ENCODE results near the gene CNTN5.

The CNTN5 gene

DNA sequence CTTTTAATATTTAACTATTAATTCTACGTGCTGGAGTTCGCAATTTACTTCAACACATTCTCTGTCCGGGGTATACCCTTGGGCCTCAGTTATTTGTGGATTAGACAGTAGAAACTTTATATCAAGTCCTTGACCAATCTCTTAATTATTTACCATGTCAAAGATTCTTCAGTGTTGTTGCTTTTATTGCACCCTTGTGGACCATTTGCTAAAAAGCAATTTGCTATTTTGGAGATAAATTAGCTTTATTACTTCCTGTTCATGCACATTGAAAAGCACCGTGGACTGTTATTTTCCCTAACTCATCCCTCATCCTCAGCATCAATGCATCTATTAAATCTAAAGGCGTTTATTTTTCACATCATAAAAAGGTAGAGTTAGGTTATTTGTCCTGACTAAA is 609.9 kb downstream of the CNTN5 start:
- no peak for DNase-seq (ENCODE audit: low spot score)

DNA sequence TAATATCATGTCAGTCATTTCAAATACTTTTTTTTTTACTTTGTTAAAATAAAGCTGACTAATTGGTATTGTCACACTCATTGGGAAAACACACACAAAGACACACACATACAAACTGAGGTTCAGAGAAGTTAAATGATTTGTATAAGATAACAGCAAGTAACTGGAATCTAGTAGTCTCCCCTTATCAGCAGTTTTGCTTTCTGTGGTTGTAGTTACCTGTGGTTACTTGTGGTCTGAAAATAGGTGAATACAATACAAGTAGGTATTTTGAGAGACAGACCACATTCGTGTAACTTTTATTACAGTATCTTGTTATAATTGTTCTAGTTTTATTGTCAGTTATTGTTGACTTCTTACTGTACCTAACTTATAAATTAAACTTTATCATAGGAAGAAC is 610.9 kb downstream of the CNTN5 start:
- no peak for DNase-seq (ENCODE audit: low spot score)

DNA sequence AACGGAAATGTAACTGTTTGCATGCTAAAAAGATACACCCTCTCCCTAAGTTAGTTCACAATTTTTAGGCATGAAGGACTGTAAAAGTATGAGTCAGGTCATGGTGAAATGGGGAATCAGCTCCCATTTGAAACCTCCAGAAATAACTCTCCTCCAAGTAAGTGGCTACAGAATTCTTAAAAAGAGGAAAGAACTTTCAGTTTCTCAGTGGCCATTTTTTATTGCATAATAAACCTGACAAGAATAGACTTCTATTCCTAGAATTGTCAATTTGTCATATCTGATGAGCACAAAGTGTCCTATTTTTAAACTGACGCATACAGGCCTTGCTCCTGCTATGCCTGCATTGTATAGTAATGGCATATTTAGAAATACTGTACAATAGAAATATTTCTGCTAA is 612.2 kb downstream of the CNTN5 start:
- no peak for DNase-seq (ENCODE audit: low spot score)

DNA sequence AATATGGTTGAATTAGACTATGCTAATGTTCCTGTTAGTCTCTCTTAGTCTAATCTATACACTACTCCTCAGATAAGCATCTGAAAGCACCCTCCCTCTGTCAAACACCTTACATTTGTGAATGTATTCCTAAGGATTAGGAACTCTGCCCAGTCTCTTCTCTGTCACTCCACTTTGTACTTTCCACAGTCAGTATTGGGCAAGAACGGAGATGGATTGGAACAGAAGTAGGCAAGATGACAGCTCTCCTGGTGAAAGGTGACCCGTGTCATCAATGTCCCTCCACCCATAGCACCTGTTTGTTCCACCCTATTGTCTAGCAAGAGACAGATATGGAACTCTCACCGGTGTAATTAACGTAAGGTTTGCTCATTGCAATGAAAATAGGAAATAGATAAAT is 613.8 kb downstream of the CNTN5 start:
- no peak for DNase-seq (ENCODE audit: low spot score)

DNA sequence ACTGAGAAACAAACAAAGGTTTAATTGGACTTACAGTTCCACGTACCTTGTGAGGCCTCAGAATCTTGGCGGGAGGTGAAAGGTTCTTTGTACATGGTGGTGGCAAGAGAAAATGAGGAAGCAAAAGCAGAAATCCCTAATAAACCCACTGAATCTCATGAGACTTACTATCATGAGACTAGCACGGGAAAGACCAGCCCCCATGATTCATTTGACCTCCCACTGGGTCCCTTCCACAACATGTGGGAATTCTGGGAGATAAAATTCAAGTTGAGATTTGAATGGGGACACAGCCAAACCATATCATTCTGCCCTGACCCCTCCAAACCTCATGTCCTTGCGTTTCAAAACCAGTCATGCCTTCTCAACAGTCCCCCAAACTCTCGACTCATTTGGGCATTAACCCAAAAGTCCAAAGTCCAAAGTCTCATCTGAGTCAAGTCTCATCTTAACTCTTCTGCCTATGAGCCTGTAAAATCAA is 617.4 kb downstream of the CNTN5 start:
- DNase-seq (ENCODE audit: low spot score), result no peak

DNA sequence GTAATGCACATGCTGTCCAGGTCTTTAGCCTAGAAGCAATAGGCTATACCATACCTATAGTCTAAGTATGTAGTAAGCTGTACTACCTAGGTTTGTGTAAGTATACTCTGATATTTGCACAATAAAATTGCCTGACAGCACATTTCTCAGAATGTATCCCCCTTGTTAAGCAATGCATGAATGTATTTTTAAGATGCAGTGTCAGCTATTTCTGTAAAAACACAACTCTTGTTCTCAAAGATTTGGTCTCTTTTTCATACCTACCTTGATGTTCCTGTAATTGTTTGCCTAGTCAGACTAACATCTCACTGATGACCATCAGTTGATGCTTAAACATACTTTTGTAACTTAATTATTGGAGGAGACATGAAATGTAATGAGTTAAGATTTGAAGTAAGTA is 619.9 kb downstream of the CNTN5 start:
- DNase-seq (ENCODE audit: low spot score), result no peak

DNA sequence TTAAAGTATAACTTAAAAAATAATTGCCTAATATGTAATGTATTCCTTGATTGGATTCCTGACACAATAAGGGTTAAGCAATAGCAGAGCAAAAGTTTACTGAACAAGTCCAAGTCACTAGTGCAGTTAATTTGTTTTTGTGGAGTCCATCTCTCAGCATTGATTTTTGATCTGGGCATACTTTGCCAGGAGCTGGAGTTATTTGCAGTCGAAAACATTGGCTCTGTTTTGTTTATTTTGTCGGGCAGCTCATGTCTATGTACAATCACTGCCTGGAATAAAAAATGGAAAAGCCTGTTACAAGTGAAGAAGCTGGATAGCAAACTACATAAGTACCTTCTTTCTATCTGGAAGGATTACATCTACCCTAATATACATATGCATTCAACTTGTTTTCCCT is 625.2 kb downstream of the CNTN5 start:
- DNase-seq (ENCODE audit: low spot score), result no peak

DNA sequence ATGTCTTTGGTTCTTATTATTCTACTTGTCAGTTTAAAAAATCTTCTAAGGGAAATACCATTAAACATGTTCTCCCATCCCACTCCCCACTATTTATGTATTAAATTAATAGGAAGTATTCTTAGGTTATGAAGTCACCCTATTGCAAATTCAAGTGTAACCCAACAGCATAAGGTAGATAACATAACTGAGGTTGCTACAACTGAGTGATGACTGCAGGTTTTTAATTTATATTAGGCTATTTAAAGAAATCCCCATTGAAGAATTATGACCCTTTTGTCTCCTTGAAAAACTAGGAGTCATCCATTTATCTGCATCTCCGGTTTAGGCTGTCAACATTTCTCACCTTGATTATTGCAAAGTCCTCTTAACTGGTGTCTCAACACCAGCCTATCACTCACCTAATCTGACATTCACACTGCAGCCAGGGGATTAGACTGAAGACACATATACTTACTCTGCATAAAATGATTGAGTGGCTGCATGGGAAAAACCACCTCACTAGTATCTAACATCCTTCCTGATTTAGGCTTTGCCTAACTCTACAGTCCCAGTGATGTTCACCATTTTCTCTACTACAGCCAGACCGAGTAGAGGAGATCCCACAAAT is 649.4 kb downstream of the CNTN5 start:
- DNase-seq (ENCODE audit: low spot score), result no peak

DNA sequence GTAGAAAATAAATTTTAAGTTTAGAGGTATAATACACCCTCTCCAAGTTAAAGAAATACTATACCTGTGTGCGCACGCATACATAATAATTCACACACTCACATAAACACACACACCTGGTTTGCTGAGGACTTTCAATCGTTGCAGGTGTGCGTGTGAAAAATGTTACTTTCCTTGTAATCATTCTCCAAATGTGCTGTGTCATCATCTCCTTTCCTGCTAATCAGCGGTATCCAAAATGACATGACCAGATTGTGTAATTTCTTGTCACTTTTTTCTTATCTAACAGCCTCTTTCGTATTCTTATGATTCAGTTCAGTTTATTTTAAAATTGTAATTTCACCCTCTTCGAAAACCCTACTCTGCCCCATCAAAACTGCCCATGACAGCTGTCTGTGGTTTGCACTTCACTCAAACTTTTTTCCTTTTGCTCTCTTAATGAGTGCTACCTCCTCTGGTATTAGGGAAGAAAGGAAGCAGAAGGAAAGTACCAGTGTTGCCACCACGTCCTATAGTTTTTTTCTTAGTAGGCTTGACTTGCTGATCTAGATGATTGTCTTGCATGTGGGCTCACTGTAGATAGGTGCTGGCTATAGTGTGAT is 651.2 kb downstream of the CNTN5 start:
- no peak for DNase-seq (ENCODE audit: low spot score)

DNA sequence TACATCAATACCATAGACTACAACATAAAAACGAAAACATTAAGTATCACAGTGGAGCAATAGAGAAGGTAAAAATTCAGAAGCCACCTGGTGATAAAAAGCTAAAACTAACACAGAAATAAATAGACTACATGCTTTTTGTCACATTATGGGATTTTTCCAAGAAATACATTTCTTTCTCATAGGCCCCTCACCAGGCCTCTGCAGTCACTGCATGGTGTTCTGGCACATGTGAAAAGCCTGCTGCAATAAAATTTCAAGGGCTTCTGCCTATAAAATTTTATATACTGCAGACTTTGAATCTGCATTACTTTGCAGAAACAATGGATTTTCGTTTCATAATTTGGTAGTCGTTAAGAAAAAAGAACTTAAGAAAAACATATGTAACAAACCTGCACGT is 655.5 kb downstream of the CNTN5 start:
- no peak for DNase-seq (ENCODE audit: low spot score)

DNA sequence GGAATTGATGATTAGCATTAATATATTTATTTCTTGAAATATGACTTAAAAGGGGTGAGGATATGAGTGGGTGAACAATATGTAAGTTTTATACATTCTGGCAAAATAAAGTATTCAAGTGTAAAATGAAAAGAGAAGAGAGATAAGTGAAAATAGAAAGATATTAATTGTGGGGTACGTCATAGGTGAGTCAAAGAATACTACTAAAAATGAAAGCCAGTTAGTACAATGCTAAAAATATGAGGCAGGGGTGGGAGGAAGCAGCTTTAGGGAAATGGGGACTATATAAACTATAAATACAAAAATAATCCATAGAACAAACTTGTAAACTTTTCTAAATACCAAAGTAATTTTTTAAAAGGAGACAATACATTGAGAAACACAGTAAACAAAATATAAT is 661.4 kb downstream of the CNTN5 start:
- DNase-seq (ENCODE audit: low spot score), result no peak

DNA sequence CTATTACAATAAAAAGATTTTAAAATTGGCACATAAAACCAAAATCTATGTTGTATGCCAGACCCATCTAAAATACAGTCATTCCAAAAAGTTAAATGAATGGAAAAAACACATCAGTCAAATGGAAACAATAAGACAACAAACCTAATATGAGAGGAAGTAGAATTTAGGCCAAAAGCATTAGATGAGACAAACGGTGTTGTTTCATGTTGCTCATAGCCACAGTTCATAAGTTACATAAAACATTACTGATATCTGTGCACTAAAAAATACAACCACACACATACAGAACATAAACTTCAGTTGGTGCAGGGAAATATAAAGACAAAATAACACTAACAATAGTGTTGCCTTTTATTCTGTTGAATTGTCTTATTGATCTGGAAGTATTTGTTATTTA is 661.9 kb downstream of the CNTN5 start:
- DNase-seq (ENCODE audit: low spot score), result no peak

DNA sequence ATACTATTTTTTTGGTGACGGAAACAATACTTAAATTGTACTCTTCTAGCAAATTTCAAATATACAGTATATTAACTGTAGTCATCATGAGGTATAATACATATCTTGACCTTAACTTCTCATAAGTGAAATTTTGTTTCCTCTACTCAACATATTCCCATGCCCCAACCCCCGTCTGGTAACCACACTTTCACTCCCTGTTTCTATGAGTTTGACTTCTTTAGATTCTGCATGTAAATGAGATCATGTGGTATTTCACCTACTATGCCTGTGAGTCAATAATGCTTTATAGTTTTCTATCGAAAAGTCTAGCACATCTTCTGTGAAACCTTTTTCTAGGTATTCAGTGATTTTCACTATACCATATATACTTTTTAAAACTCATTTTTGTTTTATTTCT is 663.2 kb downstream of the CNTN5 start:
- no peak for DNase-seq (ENCODE audit: low spot score)

DNA sequence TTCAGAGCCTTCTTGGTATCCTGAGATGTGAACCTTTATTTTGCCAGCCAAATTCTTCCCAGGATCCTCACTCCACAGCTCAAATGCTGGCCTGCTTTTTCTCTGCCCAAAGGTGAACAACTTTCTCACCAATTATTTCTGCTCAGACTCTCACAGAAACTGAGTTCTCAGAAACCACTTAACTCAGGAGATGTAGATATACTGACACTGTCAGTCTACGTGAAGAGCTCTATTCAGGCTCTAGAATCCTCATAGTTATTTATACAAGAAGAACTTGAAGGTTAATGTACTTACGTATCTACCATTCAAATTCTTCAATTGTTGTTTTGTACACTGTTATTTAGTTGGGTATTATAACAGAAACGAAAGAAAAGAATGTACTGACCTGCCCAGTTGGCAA is 666.1 kb downstream of the CNTN5 start:
- DNase-seq (ENCODE audit: low spot score), result no peak

DNA sequence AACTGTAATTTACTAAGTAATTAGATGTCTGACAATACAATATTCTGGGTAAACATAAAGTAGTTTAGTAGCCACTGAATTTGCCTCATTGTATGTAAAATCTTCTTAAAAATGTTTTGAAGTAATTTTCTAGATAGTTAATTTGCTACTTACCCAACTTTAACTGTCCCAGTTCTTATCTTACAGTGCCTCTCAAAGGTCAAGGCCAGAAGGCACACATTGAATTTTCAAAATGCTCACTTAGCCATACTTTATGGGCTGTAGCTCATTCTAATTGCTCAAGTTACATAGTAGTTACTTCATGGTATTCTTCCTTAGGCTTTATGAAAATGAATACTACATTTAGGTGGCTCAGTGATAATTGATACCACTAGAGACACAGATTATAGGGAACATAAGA is 666.6 kb downstream of the CNTN5 start:
- no peak for DNase-seq (ENCODE audit: low spot score)

DNA sequence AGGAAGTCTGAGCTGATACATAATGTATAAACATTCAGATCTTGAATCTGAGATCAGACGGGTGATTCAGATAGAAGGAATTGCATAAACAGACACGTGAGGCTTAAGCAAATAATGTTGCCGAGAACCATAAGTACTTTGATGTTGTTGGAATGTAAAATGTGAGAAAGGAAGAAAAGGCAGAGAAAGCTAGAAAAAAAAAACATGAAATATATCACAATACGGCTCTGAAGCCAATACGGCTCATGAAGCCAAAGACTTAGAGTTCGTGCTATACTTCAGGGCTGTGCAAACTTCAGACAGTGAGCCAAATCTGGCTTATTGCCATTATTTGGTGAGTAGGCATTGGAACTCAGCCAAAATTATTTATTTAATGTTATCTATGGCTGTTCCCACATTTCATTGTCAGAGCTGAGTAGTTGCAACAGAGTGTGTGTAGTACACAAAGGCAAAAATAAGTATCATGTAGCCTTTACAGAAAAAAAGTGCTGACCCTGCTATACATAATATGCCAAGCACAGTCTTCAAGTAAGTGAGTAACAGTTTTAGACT is 673.3 kb downstream of the CNTN5 start:
- no peak for DNase-seq (ENCODE audit: low spot score)

DNA sequence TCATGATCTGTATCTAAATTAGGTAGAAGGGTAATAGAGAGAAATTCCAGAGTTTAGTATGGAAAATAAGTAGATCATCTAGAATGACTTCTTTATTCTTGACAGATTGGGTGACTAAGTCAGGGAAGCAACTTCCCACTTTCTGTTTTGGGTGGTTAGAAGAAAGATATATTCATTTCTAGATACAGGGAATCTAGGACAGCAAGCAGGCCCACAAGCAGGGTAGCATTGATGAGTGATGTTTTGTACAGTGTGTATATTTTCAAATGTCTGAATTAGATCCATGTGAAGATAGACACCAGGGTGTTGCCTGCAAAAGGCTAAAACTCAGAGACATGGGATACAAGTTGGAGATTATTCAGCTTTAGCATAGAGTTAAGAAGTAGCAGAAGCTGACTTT is 674.4 kb downstream of the CNTN5 start:
- no peak for DNase-seq (ENCODE audit: low spot score)

DNA sequence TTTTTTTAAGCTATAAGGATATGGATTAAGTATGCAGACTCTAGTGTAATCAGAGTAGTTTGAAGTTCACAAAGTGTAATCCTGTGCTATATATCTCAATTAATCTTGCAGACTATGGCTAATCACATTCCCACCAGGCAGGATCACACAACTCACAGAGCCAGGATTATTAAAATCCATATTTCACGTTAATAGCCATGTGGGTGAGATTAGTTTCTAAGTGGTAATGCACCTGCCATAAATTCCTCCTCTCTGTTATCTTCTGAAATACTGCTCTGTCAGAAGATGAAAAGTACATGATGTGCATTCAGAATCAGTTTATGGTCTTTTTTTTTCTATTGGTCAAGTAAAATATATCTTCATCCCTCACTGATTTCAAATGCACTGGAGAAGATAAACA is 686.1 kb downstream of the CNTN5 start:
- no peak for DNase-seq (ENCODE audit: low spot score)

DNA sequence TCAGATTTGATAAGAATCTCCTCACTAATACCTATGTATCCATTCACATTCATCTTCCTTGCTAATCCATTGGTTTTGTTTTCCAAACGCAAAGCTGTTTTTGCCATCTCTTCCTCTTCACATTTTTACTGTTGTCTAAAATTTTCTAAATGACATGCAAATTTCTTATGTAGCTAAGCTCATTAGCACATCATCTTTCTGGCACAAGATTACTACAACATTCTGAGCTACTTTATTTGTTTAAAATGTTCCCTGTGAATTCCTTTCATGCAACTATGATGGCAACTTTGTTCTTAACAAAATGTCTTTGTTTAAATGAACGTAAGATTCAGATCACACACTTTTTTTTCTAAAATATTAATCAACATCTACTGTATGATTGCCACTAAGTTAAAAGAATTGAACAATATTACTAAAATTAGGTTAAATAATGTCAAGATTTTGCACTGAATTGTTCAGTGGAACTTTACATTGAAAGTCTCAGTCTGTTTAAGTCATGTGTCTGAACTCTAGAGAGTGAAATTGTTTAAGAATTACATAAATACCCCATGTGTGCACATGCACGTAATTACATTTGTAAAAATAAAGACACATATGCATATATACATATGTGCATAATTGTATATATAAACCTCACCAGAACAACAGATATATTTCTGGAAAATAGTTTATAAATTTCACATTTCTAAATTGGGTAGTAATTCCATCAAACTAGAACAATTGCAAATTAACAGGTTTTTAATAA is 688.4 kb downstream of the CNTN5 start:
- no peak for DNase-seq (ENCODE audit: low spot score)

DNA sequence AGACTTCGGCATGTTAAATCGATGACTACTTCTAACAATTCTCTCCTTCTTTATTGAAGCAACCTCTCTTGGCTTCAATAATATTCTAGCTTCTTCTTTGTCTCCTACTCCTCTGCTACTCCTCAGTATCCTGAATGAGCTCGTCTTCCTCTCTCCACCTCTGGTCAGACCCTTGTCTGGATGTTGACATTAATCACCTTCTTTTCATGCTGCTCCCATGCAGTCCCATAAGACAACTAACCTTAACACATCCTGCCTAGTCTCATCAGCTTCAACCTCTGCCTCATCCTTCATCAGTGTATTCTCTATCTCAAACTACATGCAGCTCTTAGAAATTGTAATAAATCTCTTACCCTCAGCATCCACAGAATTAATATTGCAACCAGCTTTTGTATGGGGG is 695.6 kb downstream of the CNTN5 start:
- no peak for DNase-seq (ENCODE audit: low spot score)

DNA sequence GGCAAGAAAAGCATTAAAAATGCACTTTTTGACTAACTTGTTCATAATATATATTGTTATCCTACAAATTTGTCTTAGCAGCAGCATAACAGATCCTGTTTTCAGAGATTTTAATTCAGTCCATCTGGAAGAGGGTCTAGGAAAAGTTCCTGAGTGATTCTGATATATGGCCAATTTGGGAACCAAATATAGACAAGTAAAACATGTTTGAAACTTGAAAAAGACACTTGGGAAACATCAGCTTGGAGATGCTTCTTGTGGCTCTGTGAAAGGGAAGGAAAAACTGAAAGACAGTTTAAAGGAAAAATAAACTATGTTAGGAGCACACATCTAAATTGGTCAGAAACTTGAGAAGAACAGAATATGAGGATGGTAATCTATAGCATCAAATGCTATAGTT is 697.5 kb downstream of the CNTN5 start:
- DNase-seq (ENCODE audit: low spot score), result no peak

DNA sequence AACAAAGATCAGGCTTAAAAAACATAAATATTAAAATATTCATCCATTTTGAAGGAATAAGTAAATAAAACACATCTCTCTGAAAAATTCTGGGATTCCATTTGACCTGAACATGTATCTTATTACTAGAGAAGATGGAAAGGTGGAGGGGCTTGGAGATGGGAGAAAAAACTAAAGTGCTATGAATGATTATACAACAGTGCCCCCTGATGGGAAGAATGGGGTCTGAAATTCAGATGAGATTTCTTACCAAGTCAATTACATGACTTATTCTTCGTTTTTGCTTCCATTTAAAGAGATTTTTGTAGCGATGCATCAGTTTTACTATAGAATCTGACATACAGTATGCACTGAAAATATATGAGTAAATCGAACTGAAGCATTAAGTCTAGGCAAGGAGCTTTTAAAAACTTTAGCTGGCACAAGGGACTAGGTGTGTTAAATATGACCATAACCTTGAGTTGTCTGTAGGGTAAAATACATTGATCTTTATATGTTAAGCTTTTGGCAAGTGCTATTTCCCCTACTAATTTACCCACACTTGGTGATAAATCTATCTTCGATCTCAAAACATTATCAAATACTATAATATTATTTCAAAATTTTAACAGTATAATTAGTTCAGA is 718.8 kb downstream of the CNTN5 start:
- DNase-seq (ENCODE audit: low spot score), result peak; percentile 53

DNA sequence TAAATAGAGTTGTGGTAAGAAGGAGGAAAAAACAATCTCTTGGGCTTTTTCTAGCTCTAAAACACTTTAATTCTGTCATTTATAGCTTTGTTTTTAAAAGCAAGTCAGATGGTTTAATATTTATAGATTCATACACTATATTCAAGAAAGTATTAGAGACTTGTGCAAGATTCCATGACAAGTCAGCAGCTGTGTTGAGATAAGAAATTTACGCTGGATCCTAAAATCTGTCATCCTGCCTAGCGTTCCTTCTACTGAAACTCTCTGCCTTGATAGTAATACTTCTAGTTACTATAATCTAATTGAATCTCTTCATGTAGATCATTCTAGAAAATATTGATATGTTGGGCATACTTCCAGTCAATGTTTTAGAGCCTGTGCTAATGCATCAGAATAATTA is 721.8 kb downstream of the CNTN5 start:
- no peak for DNase-seq (ENCODE audit: low spot score)
